HepG2 (cell line): ENCODE measurements around the gene NUDT6. TPM values are rescaled to one million over a fixed set of nuclear protein-coding genes. Genes with fewer than 3 reads are reported as not detected.

ENCODE experiments used
- FOXP1 ChIP-seq, 2 experiments: fragments of 450-650 bp in 1 of 2; IDR thresholded peaks; 2 replicates each; pipeline ENCODE4 v1.6.1; 2017 to 2018; ENCODE audit warnings: antibody characterized with exemption in 1 of 2
- GATAD2A ChIP-seq: IDR thresholded peaks from 2 replicates; pipeline ENCODE4 v1.6.1; 2016
- HDAC1 ChIP-seq: sonication (generic); formaldehyde crosslinking; IDR thresholded peaks from 2 replicates; pipeline ENCODE4 v1.5.1; 2020; ENCODE audit warnings: mild to moderate bottlenecking, missing genetic modification reagents
- HDAC2 ChIP-seq: sonication (generic); formaldehyde crosslinking; IDR thresholded peaks from 2 replicates; pipeline ENCODE4 v1.4.0; 2020; ENCODE audit warnings: missing genetic modification reagents
- NAIF1 ChIP-seq: sonication (generic); formaldehyde crosslinking; IDR thresholded peaks from 2 replicates; pipeline ENCODE4 v1.5.0; 2020; ENCODE audit warnings: mild to moderate bottlenecking, missing genetic modification reagents, borderline replicate concordance
- NFYC ChIP-seq: IDR thresholded peaks from 2 replicates; pipeline ENCODE4 v1.6.1; 2016; ENCODE audit warnings: missing genetic modification reagents, missing compliant biosample characterization
- NR2F1 ChIP-seq, 2 experiments: fragments of 450-650 bp in 1 of 2; formaldehyde crosslinking in 1 of 2; IDR thresholded peaks; 2 replicates each; pipeline versions ENCODE4 v1.5.0 to v1.6.1; 2016 to 2020; ENCODE audit warnings: mild to moderate bottlenecking in 1 of 2, missing compliant biosample characterization in 1 of 2, missing genetic modification reagents in 1 of 2, moderate library complexity in 1 of 2
- POLR2G ChIP-seq: fragments of 200-400 bp; formaldehyde crosslinking; IDR thresholded peaks from 2 replicates; pipeline ENCODE4 v1.6.1; 2018; ENCODE audit warnings: mild to moderate bottlenecking, low read depth, low read length, moderate library complexity
- RFX3 ChIP-seq: IDR thresholded peaks from 2 replicates; pipeline ENCODE4 v1.6.1; 2016; ENCODE audit warnings: missing biosample characterization, missing genetic modification reagents
- TFAP4 ChIP-seq: sonication (generic); IDR thresholded peaks from 2 replicates; pipeline ENCODE4 v1.6.1; 2016; ENCODE audit warnings: low read depth, borderline replicate concordance
- WIZ ChIP-seq: sonication (generic); formaldehyde crosslinking; IDR thresholded peaks from 2 replicates; pipeline ENCODE4 v1.5.1; 2020; ENCODE audit warnings: mild to moderate bottlenecking, missing genetic modification reagents
- ZBTB46 ChIP-seq: sonication (generic); formaldehyde crosslinking; IDR thresholded peaks from 2 replicates; pipeline ENCODE4 v1.4.0; 2020; ENCODE audit warnings: mild to moderate bottlenecking, missing genetic modification reagents, borderline replicate concordance
- ZNF34 ChIP-seq: sonication (generic); formaldehyde crosslinking; IDR thresholded peaks from 2 replicates; pipeline ENCODE4 v1.4.0; 2020; ENCODE audit warnings: mild to moderate bottlenecking, missing genetic modification reagents, borderline replicate concordance
- ZNF484 ChIP-seq: sonication (generic); formaldehyde crosslinking; IDR thresholded peaks from 2 replicates; pipeline ENCODE4 v1.5.1; 2020; ENCODE audit warnings: mild to moderate bottlenecking, low read depth, missing genetic modification reagents, borderline replicate concordance
- ZNF780A ChIP-seq: sonication (generic); formaldehyde crosslinking; IDR thresholded peaks from 2 replicates; pipeline ENCODE4 v1.8.0; 2022; ENCODE audit warnings: mild to moderate bottlenecking, missing genetic modification reagents, moderate library complexity
- ZSCAN21 ChIP-seq: sonication (generic); formaldehyde crosslinking; IDR thresholded peaks from 2 replicates; pipeline ENCODE4 v1.8.0; 2022; ENCODE audit warnings: mild to moderate bottlenecking, missing genetic modification reagents, moderate library complexity, borderline replicate concordance
- polyA plus RNA-seq, 8 experiments: library from polyadenylated mRNA; depleted of rRNA in 3 of 8; stranded (reverse) in 7 of 8; unstranded in 1 of 8; fragments of >200 nt; fragmentation: Illumina TruSeq in 4 of 8; extraction: Trizol in 4 of 8; gene quantifications; 2 replicates each; pipeline versions ENCODE4 v1.2.1 to v1.2.3, GENCODE V29; 2011 to 2016; ENCODE audit warnings: low read depth in 4 of 8, missing spikeins in 1 of 8, mixed read lengths in 1 of 8; ENCODE audit not compliant: insufficient read depth in 1 of 8
- total RNA-seq, 5 experiments: library from RNA; depleted of rRNA; stranded (reverse); fragments of >200 nt; fragmentation: Illumina TruSeq; extraction: Trizol; gene quantifications; 2 replicates each; pipeline ENCODE4 v1.2.3, GENCODE V29; 2016; ENCODE audit warnings: low read depth in 1 of 5
- TF ChIP-seq, protein P1 (sequence below): sonication (generic); formaldehyde crosslinking; IDR thresholded peaks from 2 replicates; pipeline ENCODE4 v1.4.0; 2020; ENCODE audit warnings: mild to moderate bottlenecking, missing genetic modification reagents, borderline replicate concordance
- TF ChIP-seq, protein P2 (sequence below): sonication (generic); formaldehyde crosslinking; IDR thresholded peaks from 2 replicates; pipeline ENCODE4 v1.8.0; 2022; ENCODE audit warnings: mild to moderate bottlenecking, missing genetic modification reagents, borderline replicate concordance

NUDT6 gene
- total and polyA plus RNA-seq, 2 of the 13 experiments (the other 11 are each of a cell fraction or from before 2014, with no cell fraction given) = 4.8 to 8.3 TPM

DNA sequence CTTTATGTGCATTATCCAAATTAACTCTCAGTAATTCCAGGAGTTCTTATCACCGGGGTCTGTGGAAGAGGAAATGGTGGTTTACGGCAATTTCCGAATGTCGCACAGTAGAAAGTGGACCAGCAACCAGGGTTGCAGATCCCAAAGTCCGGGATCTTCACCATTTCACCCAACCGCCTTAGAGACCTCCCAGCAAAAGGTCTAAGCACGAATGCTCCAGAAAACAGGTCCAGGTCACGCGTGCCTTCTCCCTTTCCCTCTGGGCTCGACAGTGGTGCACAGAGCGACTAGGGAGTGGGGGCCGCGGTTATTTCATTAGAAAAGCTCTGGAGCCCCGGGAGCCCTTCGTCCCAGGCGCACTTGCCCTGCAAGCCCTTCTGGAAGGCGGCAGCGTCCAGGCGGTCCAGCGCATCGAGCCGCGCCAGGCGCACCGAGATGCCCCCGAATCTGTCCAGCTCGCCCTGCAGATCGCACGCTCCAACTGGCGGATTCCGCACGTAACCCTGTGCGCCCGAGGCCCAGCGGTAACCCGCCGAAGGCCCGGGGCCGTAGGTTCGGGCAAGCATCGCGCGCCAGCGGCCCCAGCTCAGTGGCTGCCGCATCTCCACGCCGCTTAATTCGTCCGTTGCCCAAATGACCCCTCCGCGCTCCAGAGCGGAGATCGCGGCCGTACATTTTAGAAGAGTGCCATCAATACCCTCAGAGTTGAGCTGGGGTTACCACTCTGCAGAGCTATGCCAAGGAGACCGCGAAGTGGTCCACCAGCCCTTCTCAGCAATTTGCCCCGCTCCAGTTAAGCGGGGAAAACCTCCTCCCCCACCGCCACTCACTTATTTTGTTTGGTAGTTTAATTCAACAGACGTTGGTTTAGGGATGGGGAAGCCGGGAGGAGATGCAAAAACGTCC lies at the start of gene NUDT6 (continued):
- TF ChIP-seq NR2F1 (CRISPR knock-in tag; IDR thresholded peaks at IDR 0.05) = no peak
- TF ChIP-seq, protein P1, sequence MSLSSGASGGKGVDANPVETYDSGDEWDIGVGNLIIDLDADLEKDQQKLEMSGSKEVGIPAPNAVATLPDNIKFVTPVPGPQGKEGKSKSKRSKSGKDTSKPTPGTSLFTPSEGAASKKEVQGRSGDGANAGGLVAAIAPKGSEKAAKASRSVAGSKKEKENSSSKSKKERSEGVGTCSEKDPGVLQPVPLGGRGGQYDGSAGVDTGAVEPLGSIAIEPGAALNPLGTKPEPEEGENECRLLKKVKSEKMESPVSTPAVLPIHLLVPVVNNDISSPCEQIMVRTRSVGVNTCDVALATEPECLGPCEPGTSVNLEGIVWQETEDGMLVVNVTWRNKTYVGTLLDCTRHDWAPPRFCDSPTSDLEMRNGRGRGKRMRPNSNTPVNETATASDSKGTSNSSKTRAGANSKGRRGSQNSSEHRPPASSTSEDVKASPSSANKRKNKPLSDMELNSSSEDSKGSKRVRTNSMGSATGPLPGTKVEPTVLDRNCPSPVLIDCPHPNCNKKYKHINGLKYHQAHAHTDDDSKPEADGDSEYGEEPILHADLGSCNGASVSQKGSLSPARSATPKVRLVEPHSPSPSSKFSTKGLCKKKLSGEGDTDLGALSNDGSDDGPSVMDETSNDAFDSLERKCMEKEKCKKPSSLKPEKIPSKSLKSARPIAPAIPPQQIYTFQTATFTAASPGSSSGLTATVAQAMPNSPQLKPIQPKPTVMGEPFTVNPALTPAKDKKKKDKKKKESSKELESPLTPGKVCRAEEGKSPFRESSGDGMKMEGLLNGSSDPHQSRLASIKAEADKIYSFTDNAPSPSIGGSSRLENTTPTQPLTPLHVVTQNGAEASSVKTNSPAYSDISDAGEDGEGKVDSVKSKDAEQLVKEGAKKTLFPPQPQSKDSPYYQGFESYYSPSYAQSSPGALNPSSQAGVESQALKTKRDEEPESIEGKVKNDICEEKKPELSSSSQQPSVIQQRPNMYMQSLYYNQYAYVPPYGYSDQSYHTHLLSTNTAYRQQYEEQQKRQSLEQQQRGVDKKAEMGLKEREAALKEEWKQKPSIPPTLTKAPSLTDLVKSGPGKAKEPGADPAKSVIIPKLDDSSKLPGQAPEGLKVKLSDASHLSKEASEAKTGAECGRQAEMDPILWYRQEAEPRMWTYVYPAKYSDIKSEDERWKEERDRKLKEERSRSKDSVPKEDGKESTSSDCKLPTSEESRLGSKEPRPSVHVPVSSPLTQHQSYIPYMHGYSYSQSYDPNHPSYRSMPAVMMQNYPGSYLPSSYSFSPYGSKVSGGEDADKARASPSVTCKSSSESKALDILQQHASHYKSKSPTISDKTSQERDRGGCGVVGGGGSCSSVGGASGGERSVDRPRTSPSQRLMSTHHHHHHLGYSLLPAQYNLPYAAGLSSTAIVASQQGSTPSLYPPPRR (CRISPR knock-in tag) = no peak
- no peak for TF ChIP-seq ZNF780A
- no peak for TF ChIP-seq ZBTB46 (CRISPR knock-in tag)
- TF ChIP-seq, protein P2, sequence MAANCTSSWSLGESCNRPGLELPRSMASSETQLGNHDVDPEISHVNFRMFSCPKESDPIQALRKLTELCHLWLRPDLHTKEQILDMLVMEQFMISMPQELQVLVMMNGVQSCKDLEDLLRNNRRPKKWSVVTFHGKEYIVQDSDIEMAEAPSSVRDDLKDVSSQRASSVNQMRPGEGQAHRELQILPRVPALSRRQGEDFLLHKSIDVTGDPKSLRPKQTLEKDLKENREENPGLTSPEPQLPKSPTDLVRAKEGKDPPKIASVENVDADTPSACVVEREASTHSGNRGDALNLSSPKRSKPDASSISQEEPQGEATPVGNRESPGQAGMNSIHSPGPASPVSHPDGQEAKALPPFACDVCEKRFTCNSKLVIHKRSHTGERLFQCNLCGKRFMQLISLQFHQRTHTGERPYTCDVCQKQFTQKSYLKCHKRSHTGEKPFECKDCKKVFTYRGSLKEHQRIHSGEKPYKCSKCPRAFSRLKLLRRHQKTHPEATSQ (CRISPR knock-in tag) = no peak
- peak; percentile 82 for TF ChIP-seq NAIF1 (CRISPR knock-in tag)
- TF ChIP-seq FOXP1 (IDR thresholded peaks at IDR 0.05) = no peak
- no peak for TF ChIP-seq FOXP1 (CRISPR knock-in tag; IDR thresholded peaks at IDR 0.05)
- TF ChIP-seq WIZ (CRISPR knock-in tag) = peak; percentile 23; the same call in 1 of the 2 replicates
- TF ChIP-seq ZSCAN21 (CRISPR knock-in tag) = peak; percentile 79
- TF ChIP-seq HDAC2 = no peak
- no peak for TF ChIP-seq HDAC1 (CRISPR knock-in tag)
- TF ChIP-seq RFX3 (CRISPR knock-in tag) = no peak
- no peak for TF ChIP-seq TFAP4
- peak; percentile 83 for TF ChIP-seq POLR2G
- 0 out of 2 replicates have a peak, but pooled peaks have one; percentile 57 for TF ChIP-seq ZNF34
- TF ChIP-seq ZNF484 (CRISPR knock-in tag) = no peak
- no peak; the same call in 1 of the 2 replicates for TF ChIP-seq GATAD2A
- TF ChIP-seq NFYC = no peak
